IMR-90 (cell line): Measurements from ENCODE around the gene CROCC2. TPM values are rescaled to one million over a fixed set of nuclear protein-coding genes. Genes with fewer than 3 reads are reported as not detected.

Experiments used
- ATAC-seq: fragments of 200-7000 bp; cut with Tn5 transposase; 2 replicates; pipeline ENCODE4 v1.9.1; 2020; ENCODE audit warnings: low read depth, mild to moderate bottlenecking, moderate library complexity
- BruUV-seq: library from RNA; stranded (reverse); fragments of 400-500 nt; replicated peaks from 2 replicates; lab custom pipeline; 2021; lab: Mats Ljungman, UMichigan
- CTCF ChIA-PET: fragments of 300-600 bp; formaldehyde crosslinking; extraction: SDS; loops from one replicate; lab custom pipeline; 2021; ENCODE audit warnings: antibody characterized with exemption; lab: Yijun Ruan, JAX
- POLR2A ChIA-PET: fragments of 300-600 bp; sonication (Branson Sonifier 250); formaldehyde crosslinking; loops from one replicate; lab custom pipeline; 2022; ENCODE audit warnings: antibody characterized with exemption; ENCODE audit not compliant: unreplicated experiment; lab: Charles Lee
- DNase-seq: peaks from one replicate; pipeline ENCODE4 v3.0.0; 2013
- H2AFZ ChIP-seq: replicated peaks from 2 replicates; pipeline ENCODE3; 2013; ENCODE audit warnings: low read length, mild to moderate bottlenecking; ENCODE audit not compliant: poor library complexity
- H2AK5ac ChIP-seq: 2 replicates; pipeline ENCODE4 v1.6.1; 2013; ENCODE audit warnings: low read depth, low read length, inconsistent platforms
- H2AK9ac ChIP-seq: replicated peaks from 2 replicates; pipeline ENCODE3; 2013; ENCODE audit warnings: mild to moderate bottlenecking, low read depth, low read length, moderate library complexity; ENCODE audit not compliant: poor library complexity
- H2BK120ac ChIP-seq: 2 replicates; pipeline ENCODE4 v1.6.1; 2013; ENCODE audit warnings: low read depth, low read length, inconsistent platforms
- H2BK15ac ChIP-seq: 3 replicates; pipeline ENCODE4 v1.6.1; 2013; ENCODE audit warnings: low read depth, low read length, inconsistent platforms
- H2BK20ac ChIP-seq: 2 replicates; pipeline ENCODE4 v1.6.1; 2013; ENCODE audit warnings: low read depth, mild to moderate bottlenecking, inconsistent platforms, low read length, moderate library complexity
- H2BK5ac ChIP-seq: 2 replicates; pipeline ENCODE4 v1.6.1; 2013; ENCODE audit warnings: mild to moderate bottlenecking, low read depth, low read length, inconsistent platforms; ENCODE audit not compliant: poor library complexity, severe bottlenecking
- H3K14ac ChIP-seq: replicated peaks from 2 replicates; pipeline ENCODE4 v1.6.1; 2013; ENCODE audit warnings: low read depth, low read length, inconsistent platforms
- H3K18ac ChIP-seq: 2 replicates; pipeline ENCODE4 v1.6.1; 2013; ENCODE audit warnings: low read depth, low read length, control low read depth
- H3K23ac ChIP-seq: 2 replicates; pipeline ENCODE4 v1.6.1; 2013; ENCODE audit warnings: low read depth, low read length, inconsistent platforms
- H3K27ac ChIP-seq: 2 replicates; pipeline ENCODE4 v1.5.1; 2013; ENCODE audit warnings: mild to moderate bottlenecking, control low read depth, low read length; ENCODE audit not compliant: insufficient read depth
- H3K27me3 ChIP-seq: 2 replicates; pipeline ENCODE4 v1.6.1; 2013; ENCODE audit warnings: low read length; ENCODE audit not compliant: control insufficient read depth, insufficient read depth
- H3K36me3 ChIP-seq: 2 replicates; pipeline ENCODE4 v1.6.1; 2013; ENCODE audit warnings: low read length, mixed read lengths; ENCODE audit not compliant: control insufficient read depth, insufficient read depth
- H3K4ac ChIP-seq: 2 replicates; pipeline ENCODE4 v1.6.1; 2013; ENCODE audit warnings: low read depth, low read length, inconsistent platforms
- H3K4me1 ChIP-seq: 2 replicates; pipeline ENCODE4 v1.6.1; 2013; ENCODE audit warnings: low read length, mixed read lengths; ENCODE audit not compliant: control insufficient read depth, insufficient read depth
- H3K4me2 ChIP-seq: 2 replicates; pipeline ENCODE4 v1.6.1; 2013; ENCODE audit warnings: low read depth, mild to moderate bottlenecking, control low read depth, low read length, moderate library complexity
- H3K4me3 ChIP-seq: 2 replicates; pipeline ENCODE4 v1.5.1; 2013; ENCODE audit warnings: low read depth, mild to moderate bottlenecking, control low read depth, low read length, moderate library complexity; ENCODE audit not compliant: insufficient read depth
- H3K56ac ChIP-seq: 2 replicates; pipeline ENCODE4 v1.6.1; 2013; ENCODE audit warnings: low read length, inconsistent platforms; ENCODE audit not compliant: insufficient read depth; ENCODE audit errors: extremely low read depth
- H3K79me1 ChIP-seq, 2 experiments: 2 replicates each; pipeline ENCODE4 v1.6.1; 2013; ENCODE audit warnings: low read length in 2 of 2, inconsistent platforms in 1 of 2, low read depth in 1 of 2
- H3K9ac ChIP-seq: 2 replicates; pipeline ENCODE4 v1.6.1; 2013; ENCODE audit warnings: low read depth, low read length, control low read depth
- H3K9me1 ChIP-seq: 2 replicates; pipeline ENCODE4 v1.6.1; 2013; ENCODE audit warnings: low read length, inconsistent platforms; ENCODE audit not compliant: insufficient read depth
- H3K9me3 ChIP-seq: 2 replicates; pipeline ENCODE4 v1.6.1; 2013; ENCODE audit warnings: low read length; ENCODE audit not compliant: control insufficient read depth, insufficient read depth
- H4K20me1 ChIP-seq: 2 replicates; pipeline ENCODE4 v1.6.1; 2013; ENCODE audit warnings: low read length, inconsistent platforms; ENCODE audit not compliant: insufficient read depth
- H4K5ac ChIP-seq: 2 replicates; pipeline ENCODE4 v1.6.1; 2013; ENCODE audit warnings: mild to moderate bottlenecking, low read depth, low read length, control low read depth
- H4K8ac ChIP-seq, 2 experiments: 2 replicates each; pipeline ENCODE4 v1.6.1; 2013; ENCODE audit warnings: low read depth in 2 of 2, low read length in 2 of 2, control low read depth in 1 of 2, inconsistent platforms in 1 of 2
- H4K91ac ChIP-seq: 2 replicates; pipeline ENCODE4 v1.6.1; 2013; ENCODE audit warnings: low read depth, low read length, inconsistent platforms; ENCODE audit not compliant: insufficient read depth
- CEBPB ChIP-seq: IDR thresholded peaks from 2 replicates; pipeline ENCODE4 v1.6.1; 2012; ENCODE audit warnings: low read depth, low read length, improper control_type of control experiment
- CHD1 ChIP-seq: IDR thresholded peaks from 2 replicates; pipeline ENCODE4 v1.6.1; 2012; ENCODE audit warnings: low read depth, low read length, improper control_type of control experiment
- FOS ChIP-seq: fragments of 150-350 bp; IDR thresholded peaks from 2 replicates; pipeline ENCODE4 v1.6.1; 2016; ENCODE audit warnings: low read depth, low read length
- MXI1 ChIP-seq: IDR thresholded peaks from 2 replicates; pipeline ENCODE4 v1.6.1; 2012; ENCODE audit warnings: low read depth, mild to moderate bottlenecking, low read length, moderate library complexity, borderline replicate concordance
- RAD21 ChIP-seq: IDR thresholded peaks from 2 replicates; pipeline ENCODE4 v1.6.1; 2012; ENCODE audit warnings: low read length, improper control_type of control experiment
- SMC3 ChIP-seq: fragments of 150-350 bp; IDR thresholded peaks from 2 replicates; pipeline ENCODE4 v1.6.1; 2016; ENCODE audit warnings: low read depth, mild to moderate bottlenecking, antibody characterized with exemption, low read length, moderate library complexity
- WGBS, 2 experiments: methylation state at CpG; one replicate each; pipeline versions ENCODE4 v1.1.5 to v1.1.7; 2013; ENCODE audit warnings: missing lambda C conversion rate in 2 of 2; ENCODE audit not compliant: insufficient read length in 1 of 2; ENCODE audit errors: extremely low coverage in 2 of 2; 5-methylcytosine and 5-hydroxymethylcytosine counted together
- dilution Hi-C: fragments of 300-500 bp; cut with HindIII; formaldehyde crosslinking; loops from one replicate; pipeline ENCODE4 v1.14.3; 2018; ENCODE audit warnings: low sequenced_read_pairs; ENCODE audit not compliant: unreplicated experiment
- in situ Hi-C: fragments of 300-500 bp; cut with MboI; formaldehyde crosslinking; loops from 3 replicates; pipeline ENCODE4 v1.14.3; 2019; ENCODE audit warnings: low sequenced_read_pairs, inconsistent platforms, mixed read lengths
- intact Hi-C: fragments of 100-400 bp; cut with micrococcal nuclease; formaldehyde crosslinking; loops from 2 replicates; pipeline ENCODE4 v1.10.0; 2022
- polyA plus RNA-seq, 3 experiments: library from polyadenylated mRNA; depleted of rRNA; stranded (reverse); fragments of >200 nt; gene quantifications; 2 replicates each; pipeline ENCODE4 v1.2.3, GENCODE V29; 2012; ENCODE audit warnings: low replicate concordance in 1 of 3
- total RNA-seq: library from RNA; depleted of rRNA; stranded (reverse); fragments of >200 nt; gene quantifications from 2 replicates; pipeline ENCODE4 v1.2.3, GENCODE V29; 2012
- TF ChIP-seq, protein P1 (sequence below): fragments of 150-350 bp; IDR thresholded peaks from 2 replicates; pipeline ENCODE4 v1.6.1; 2016; ENCODE audit warnings: low read depth, mild to moderate bottlenecking, low read length, moderate library complexity, borderline replicate concordance

Gene CROCC2
- total and polyA plus RNA-seq, 2 of the 4 experiments (the other 2 are of a cell fraction): not detected

GRCh38 chr2:240946046-240946445, 39.9 kb downstream of the CROCC2 start:
- Histone ChIP-seq H2AK5ac (no peak overlapping the region), H3K9ac (no peak overlapping the region), H3K14ac (no peak overlapping the region), H2BK20ac (no peak overlapping the region), H2BK15ac (no peak overlapping the region), H4K8ac (no peak overlapping the region), H3K4me2 (no peak overlapping the region), H2AK9ac (no peak overlapping the region), H3K56ac (no peak overlapping the region), H2BK120ac (no peak overlapping the region), H3K4me1 (no peaks in the 10 kb centered on the region), H4K20me1 (no peaks in the 10 kb centered on the region), H2AFZ (no peak overlapping the region), H3K9me1 (no peaks in the 10 kb centered on the region), H3K9me3 (peaks cover 2% of the 10 kb centered on the region), H3K27ac (no peak overlapping the region), H3K36me3 (no peaks in the 10 kb centered on the region), H3K18ac (no peak overlapping the region), H3K79me1 (no peaks in the 10 kb centered on the region), H3K27me3 (peaks cover 4% of the 10 kb centered on the region), H2BK5ac (no peak overlapping the region), H4K5ac (no peak overlapping the region), H3K23ac (no peak overlapping the region), H3K4me3 (no peak overlapping the region), H3K4ac (no peak overlapping the region), H4K91ac (no peak overlapping the region)
- no peak for DNase-seq
- TF ChIP-seq SMC3 (no peak), FOS (no peak), MXI1 (no peak), CHD1 (no peak), RAD21 (no peak), CEBPB (no peak)
- TF ChIP-seq, protein P1, sequence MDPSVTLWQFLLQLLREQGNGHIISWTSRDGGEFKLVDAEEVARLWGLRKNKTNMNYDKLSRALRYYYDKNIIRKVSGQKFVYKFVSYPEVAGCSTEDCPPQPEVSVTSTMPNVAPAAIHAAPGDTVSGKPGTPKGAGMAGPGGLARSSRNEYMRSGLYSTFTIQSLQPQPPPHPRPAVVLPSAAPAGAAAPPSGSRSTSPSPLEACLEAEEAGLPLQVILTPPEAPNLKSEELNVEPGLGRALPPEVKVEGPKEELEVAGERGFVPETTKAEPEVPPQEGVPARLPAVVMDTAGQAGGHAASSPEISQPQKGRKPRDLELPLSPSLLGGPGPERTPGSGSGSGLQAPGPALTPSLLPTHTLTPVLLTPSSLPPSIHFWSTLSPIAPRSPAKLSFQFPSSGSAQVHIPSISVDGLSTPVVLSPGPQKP: no peak
- ChIA-PET CTCF (no interaction called here), POLR2A (no interaction called here)
- in situ Hi-C loops: no loop called here
- BruUV-seq: no TSS peak
- WGBS, 2 experiments: 87% methylated on average over 3 of the region's 7 CpGs; no CpG with 5 or more reads in 1 of the 2 experiments
- dilution Hi-C loops: no loop called here
- ATAC-seq: no peak
- intact Hi-C loops: no loop called here
